Stomach (tissue), 4 donors: ENCODE data around the gene CRYBG1.

Experiments
- CTCF ChIP-seq, 7 experiments: fragments of 450-650 bp in 4 of 7; fragments of 200-600 bp in 3 of 7; sonication (generic) in 3 of 7; IDR thresholded peaks; one replicate each; pipeline ENCODE4 v1.5.1; 2016 to 2019; ENCODE audit warnings: antibody characterized with exemption in 7 of 7, control low read depth in 2 of 7, mild to moderate bottlenecking in 1 of 7
- EP300 ChIP-seq: sonication (generic); formaldehyde crosslinking; IDR thresholded peaks from one replicate; pipeline ENCODE4 v1.6.1; 2017; ENCODE audit warnings: antibody characterized with exemption
- POLR2A ChIP-seq, 4 donors: fragments of 450-650 bp; IDR thresholded peaks; one replicate each; pipeline ENCODE4 v1.6.1; 2016; ENCODE audit warnings: antibody characterized with exemption in 4 of 4, control low read depth in 2 of 4, mild to moderate bottlenecking in 1 of 4, moderate library complexity in 1 of 4

DNA sequence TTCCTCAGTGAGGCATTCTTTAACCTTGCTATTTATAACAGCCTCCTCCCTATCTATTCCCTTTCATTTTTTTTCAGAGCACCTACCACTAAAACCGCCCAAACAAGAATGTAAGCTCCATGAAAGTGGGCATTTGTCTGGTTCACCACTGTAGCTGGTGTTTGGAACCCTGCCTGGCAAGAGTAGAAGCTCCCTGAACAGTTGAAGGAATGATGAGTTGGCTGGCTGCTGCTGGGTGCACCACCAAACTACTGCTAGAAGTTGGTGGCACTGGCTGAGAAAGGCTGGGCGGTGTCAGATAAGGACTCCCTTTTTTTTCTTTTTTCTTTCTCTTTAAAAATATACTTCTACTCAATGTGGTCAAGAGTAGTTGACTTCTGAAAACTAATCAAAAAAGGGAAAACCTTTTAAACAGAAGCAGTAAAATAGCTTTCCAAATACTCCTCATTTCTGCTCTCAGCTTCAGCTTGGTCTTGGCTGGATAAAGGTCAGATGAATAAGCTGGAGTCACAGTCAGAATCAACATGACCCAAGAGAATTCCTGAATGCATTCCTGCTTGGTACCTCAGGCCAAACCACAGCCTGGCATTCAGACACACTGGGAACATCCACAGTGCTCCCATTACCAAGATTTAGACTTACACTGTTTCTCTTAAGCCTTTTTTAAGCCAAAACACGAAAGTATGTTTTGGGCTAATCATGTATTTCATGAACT lies 230.8 kb downstream of the CRYBG1 start:
- no peak for TF ChIP-seq POLR2A (IDR thresholded peaks at IDR 0.05)
- TF ChIP-seq EP300 = no peak
- TF ChIP-seq CTCF (IDR thresholded peaks at IDR 0.05) = no peak
